ENCODE measurements around the gene NF2. TPM values are rescaled to one million over a fixed set of nuclear protein-coding genes. Genes with fewer than 3 reads are reported as not detected.
"Not testable (repeated sequence)": the region's sequence is repeated elsewhere in the genome, so short reads cannot be mapped to it uniquely, and the experiment has no call there.

Gene NF2
- total RNA-seq, 1 donor from 2014 or later: 73.0 TPM

DNA sequence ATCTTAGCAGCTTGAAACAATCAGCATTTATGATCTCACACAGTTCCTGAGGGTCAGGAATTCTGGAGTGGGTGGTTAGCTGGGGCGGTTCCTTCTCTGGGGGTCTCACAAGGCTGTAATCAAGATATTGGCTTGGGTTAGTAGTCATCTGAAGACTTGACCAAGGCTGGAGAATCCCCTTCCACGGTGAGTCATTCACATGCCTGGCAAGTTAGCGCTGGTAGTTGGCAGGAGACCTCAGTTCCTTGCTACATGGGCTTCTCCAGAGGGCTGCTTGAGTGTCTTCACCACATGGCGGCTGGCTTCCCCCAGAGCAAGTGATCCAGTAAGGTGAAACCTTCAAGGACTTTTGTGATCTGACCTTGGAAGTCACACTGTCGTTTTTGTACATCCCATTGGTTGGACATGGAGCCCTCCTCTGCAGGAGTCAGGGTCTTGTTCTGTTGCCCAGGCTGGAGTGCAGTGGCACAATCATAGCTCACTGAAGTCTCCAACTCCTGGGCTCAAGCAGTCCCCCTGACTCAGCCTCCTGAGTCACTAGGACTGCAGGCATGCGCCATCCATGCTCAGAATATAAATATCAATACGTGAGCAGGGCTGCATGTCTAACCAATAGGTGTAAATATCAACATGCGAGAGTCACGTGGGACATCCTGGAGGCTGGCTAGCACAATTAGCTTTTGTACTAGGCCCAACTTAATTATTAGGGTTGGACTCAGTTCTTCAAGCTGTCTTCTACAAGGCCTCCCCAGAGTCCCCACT, 15.3 kb upstream of the NF2 start:
- no peak overlapping the region for H3K4me3 Mint-ChIP-seq (ENCODE audit: unreplicated experiment)
- H3K4me1 Mint-ChIP-seq (ENCODE audit: low read depth): no peaks in the 10 kb centered on the region
- no peaks in the 10 kb centered on the region for H3K9me3 Mint-ChIP-seq (ENCODE audit: low read depth)
- H3K27ac Mint-ChIP-seq (ENCODE audit: unreplicated experiment): no peak overlapping the region
- no peaks in the 10 kb centered on the region for H3K36me3 Mint-ChIP-seq (ENCODE audit: low read depth)
- H3K27me3 Mint-ChIP-seq (ENCODE audit: low read depth): no peaks in the 10 kb centered on the region
- DNase-seq (ENCODE audit: low spot score): no peak
- TF ChIP-seq, protein P1, sequence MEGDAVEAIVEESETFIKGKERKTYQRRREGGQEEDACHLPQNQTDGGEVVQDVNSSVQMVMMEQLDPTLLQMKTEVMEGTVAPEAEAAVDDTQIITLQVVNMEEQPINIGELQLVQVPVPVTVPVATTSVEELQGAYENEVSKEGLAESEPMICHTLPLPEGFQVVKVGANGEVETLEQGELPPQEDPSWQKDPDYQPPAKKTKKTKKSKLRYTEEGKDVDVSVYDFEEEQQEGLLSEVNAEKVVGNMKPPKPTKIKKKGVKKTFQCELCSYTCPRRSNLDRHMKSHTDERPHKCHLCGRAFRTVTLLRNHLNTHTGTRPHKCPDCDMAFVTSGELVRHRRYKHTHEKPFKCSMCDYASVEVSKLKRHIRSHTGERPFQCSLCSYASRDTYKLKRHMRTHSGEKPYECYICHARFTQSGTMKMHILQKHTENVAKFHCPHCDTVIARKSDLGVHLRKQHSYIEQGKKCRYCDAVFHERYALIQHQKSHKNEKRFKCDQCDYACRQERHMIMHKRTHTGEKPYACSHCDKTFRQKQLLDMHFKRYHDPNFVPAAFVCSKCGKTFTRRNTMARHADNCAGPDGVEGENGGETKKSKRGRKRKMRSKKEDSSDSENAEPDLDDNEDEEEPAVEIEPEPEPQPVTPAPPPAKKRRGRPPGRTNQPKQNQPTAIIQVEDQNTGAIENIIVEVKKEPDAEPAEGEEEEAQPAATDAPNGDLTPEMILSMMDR (IDR thresholded peaks at IDR 0.05): no peak

DNA sequence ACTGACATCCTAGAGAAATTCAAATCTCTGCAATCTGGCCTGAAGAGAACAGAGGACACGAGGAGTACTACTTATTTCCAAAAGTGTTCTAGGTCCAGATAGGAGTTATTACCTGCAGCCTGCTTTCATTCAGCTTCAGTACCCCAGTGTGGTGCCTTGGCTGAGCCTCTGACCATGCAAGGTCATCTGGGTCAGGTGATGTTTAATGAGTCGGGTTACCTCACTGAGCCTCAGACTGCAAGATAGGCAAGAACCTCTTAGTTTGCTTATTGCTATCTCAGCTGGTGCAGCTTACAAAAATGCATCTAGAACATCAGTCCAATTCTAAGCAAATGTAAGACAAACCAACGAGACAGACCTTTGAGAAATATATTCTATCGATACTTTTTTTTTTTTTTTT, 9.5 kb upstream of the NF2 start:
- no peaks in the 10 kb centered on the region for H3K27me3 Mint-ChIP-seq (ENCODE audit: low read depth)
- H3K36me3 Mint-ChIP-seq (ENCODE audit: low read depth): no peaks in the 10 kb centered on the region
- DNase-seq (ENCODE audit: low spot score): no peak
- TF ChIP-seq, protein P1 (IDR thresholded peaks at IDR 0.05): no peak
- H3K4me3 Mint-ChIP-seq (ENCODE audit: unreplicated experiment): no peak overlapping the region
- H3K27ac Mint-ChIP-seq (ENCODE audit: unreplicated experiment): no peak overlapping the region
- no peaks in the 10 kb centered on the region for H3K9me3 Mint-ChIP-seq (ENCODE audit: low read depth)
- H3K4me1 Mint-ChIP-seq (ENCODE audit: low read depth): no peaks in the 10 kb centered on the region

DNA sequence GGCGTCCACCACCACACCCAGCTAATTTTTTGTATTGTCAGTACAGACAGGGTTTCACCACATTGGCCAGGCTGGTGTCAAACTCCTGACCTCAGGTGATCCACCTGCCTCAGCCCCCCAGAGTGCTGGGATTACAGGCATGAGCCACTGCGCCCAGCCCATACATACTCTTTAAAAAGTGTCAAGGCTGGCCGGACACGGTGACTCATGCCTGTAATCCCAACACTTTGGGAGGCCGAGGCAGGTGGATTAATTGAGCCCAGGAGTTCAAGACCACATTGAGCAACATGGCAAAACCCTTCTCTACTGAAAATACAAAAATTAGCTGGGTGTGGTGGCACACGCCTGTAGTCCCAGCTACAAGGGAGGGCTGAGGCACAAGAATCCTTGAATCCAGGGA, 9.0 kb upstream of the NF2 start:
- H3K36me3 Mint-ChIP-seq (ENCODE audit: low read depth); H3K4me1 Mint-ChIP-seq (ENCODE audit: low read depth); H3K27me3 Mint-ChIP-seq (ENCODE audit: low read depth); H3K4me3 Mint-ChIP-seq (ENCODE audit: unreplicated experiment); DNase-seq (ENCODE audit: low spot score); H3K9me3 Mint-ChIP-seq (ENCODE audit: low read depth); H3K27ac Mint-ChIP-seq (ENCODE audit: unreplicated experiment): not testable (repeated sequence)

DNA sequence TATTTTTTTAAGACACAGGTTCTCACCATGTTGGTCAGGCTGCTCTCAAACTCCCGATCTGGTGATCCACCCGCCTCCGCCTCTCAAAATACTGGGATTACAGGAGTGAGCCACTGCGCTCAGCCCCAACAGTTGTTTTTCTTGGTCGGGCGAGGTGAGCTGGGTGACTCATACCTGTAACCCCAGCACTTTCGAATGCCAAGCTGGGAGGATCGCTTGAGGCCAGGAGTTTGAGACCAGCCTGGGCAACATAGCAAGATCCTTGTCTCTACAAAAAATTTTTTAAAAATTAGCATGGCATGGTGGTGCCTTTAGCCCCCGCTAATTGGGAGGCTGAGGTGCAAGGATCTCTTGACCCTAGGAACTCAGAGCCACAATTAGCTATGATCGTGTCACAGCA, 7.0 kb upstream of the NF2 start:
- Mint-ChIP-seq H3K9me3 (ENCODE audit: low read depth) (no peaks in the 10 kb centered on the region), H3K36me3 (ENCODE audit: low read depth) (no peaks in the 10 kb centered on the region), H3K27me3 (ENCODE audit: low read depth) (no peaks in the 10 kb centered on the region), H3K4me3 (ENCODE audit: unreplicated experiment) (no peak overlapping the region), H3K4me1 (ENCODE audit: low read depth) (peaks cover 1% of the 10 kb centered on the region), H3K27ac (ENCODE audit: unreplicated experiment) (no peak overlapping the region)
- no peak for DNase-seq (ENCODE audit: low spot score)
- TF ChIP-seq, protein P1 (IDR thresholded peaks at IDR 0.05): no peak

DNA sequence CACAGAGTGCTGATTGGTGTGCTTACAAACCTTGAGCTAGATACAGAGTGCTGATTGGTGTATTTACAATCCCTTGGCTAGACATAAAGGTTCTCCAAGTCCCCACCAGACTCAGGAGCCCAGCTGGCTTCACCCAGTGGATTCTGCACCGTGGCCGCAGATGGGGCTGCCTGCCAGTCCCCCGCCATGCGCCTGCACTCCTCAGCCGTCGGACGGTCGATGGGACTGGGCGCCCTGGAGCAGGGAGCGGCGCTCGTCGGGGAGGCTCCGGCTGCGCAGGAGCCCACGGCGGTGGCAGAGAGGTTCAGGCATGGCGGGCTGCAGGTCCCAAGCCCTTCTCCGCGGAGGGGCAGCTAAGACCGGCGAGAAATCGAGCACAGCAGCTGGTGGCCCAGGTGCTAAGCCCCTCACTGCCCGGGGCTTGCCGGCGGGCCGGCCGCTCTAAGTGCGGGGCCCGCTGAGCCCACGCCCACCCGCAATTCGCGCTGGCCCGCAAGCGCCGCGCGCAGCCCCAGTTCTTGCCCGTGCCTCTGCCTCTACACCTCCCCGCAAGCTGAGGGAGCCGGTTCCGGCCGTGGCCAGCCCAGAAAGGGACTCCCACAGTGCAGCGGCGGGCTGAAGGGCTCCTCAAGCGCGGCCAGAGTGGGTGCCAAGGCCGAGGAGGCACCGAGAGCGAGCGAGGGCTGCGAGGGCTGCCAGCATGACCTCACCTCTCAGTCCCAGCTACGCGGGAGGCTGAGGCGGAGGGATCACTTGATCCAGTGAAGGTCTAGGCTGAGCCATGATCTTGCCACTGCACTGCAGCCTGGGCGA, 5.4 kb upstream of the NF2 start:
- not testable (repeated sequence) for DNase-seq (ENCODE audit: low spot score); H3K27me3 Mint-ChIP-seq (ENCODE audit: low read depth); H3K4me1 Mint-ChIP-seq (ENCODE audit: low read depth); H3K4me3 Mint-ChIP-seq (ENCODE audit: unreplicated experiment); H3K9me3 Mint-ChIP-seq (ENCODE audit: low read depth); H3K36me3 Mint-ChIP-seq (ENCODE audit: low read depth); H3K27ac Mint-ChIP-seq (ENCODE audit: unreplicated experiment)

DNA sequence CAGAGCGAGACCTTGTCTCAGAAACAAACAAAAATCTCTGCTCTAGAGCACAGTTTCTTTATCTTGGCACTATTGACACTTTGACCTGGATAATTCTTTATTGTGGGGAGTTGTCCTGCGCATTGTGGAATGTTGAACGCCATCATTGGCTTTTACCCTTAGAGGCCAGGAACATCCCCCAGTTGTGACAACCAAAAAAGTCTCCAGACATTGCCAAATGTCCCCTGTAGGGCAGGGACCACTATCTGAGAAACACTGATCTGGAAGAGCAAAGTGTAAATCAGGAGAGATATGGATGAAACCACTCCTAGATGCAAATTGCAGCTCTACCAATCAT, 4.8 kb upstream of the NF2 start:
- H3K27me3 Mint-ChIP-seq (ENCODE audit: low read depth): no peaks in the 10 kb centered on the region
- peaks cover 10% of the 10 kb centered on the region for H3K4me1 Mint-ChIP-seq (ENCODE audit: low read depth)
- H3K4me3 Mint-ChIP-seq (ENCODE audit: unreplicated experiment): no peak overlapping the region
- no peak for DNase-seq (ENCODE audit: low spot score)
- H3K27ac Mint-ChIP-seq (ENCODE audit: unreplicated experiment): no peak overlapping the region
- no peaks in the 10 kb centered on the region for H3K36me3 Mint-ChIP-seq (ENCODE audit: low read depth)
- TF ChIP-seq, protein P1 (IDR thresholded peaks at IDR 0.05): no peak
- no peaks in the 10 kb centered on the region for H3K9me3 Mint-ChIP-seq (ENCODE audit: low read depth)

Measured in chondrocyte (in vitro differentiated cells).